Neural cell (in vitro differentiated cells): ENCODE data around the gene MGAT4A. TPM values are rescaled to one million over a fixed set of nuclear protein-coding genes. Genes with fewer than 3 reads are reported as not detected.

Experiments
- H2AFZ ChIP-seq: fragments of 200-600, 300-800 bp; sonication (generic), shearing (Covaris generic); 2 replicates; pipeline ENCODE4 v1.6.0; 2014; ENCODE audit warnings: low read depth, mild to moderate bottlenecking, antibody characterized with exemption, low read length, moderate library complexity
- H3F3A ChIP-seq: fragments of 200-600 bp; shearing (Covaris generic); 2 replicates; pipeline ENCODE4 v1.6.1; 2016; ENCODE audit warnings: mild to moderate bottlenecking, moderate library complexity, mixed read lengths, antibody characterized with exemption, low read length; ENCODE audit not compliant: insufficient read depth, poor library complexity, severe bottlenecking
- H3K27ac ChIP-seq: fragments of 200-600, 300-800 bp; sonication (generic), shearing (Covaris generic); 2 replicates; pipeline ENCODE4 v1.5.1; 2014; ENCODE audit warnings: mild to moderate bottlenecking, low read length, moderate library complexity
- H3K27me3 ChIP-seq: fragments of 300-800, 200-600 bp; sonication (generic), shearing (Covaris generic); 2 replicates; pipeline ENCODE4 v1.6.0; 2014; ENCODE audit warnings: mild to moderate bottlenecking, low read depth, low read length, moderate library complexity; ENCODE audit not compliant: insufficient read depth
- H3K36me3 ChIP-seq: fragments of 300-800, 200-600 bp; sonication (generic), shearing (Covaris generic); 2 replicates; pipeline ENCODE4 v1.5.1; 2014; ENCODE audit warnings: mild to moderate bottlenecking, antibody characterized with exemption, low read length, moderate library complexity; ENCODE audit not compliant: insufficient read depth
- H3K4me2 ChIP-seq: fragments of 300-800, 200-600 bp; sonication (generic), shearing (Covaris generic); 2 replicates; pipeline ENCODE4 v1.6.0; 2014; ENCODE audit warnings: mild to moderate bottlenecking, low read length
- H3K4me3 ChIP-seq: fragments of 300-800, 200-600 bp; sonication (generic), shearing (Covaris generic); 2 replicates; pipeline ENCODE4 v1.5.1; 2014; ENCODE audit warnings: mild to moderate bottlenecking, low read length, moderate library complexity
- H3K79me2 ChIP-seq: fragments of 200-600 bp; shearing (Covaris generic); replicated peaks from 2 replicates; pipeline ENCODE4 v1.6.0; 2014; ENCODE audit warnings: mild to moderate bottlenecking, low read length, moderate library complexity; ENCODE audit not compliant: insufficient read depth
- H3K9ac ChIP-seq: fragments of 300-800, 200-600 bp; sonication (generic), shearing (Covaris generic); 2 replicates; pipeline ENCODE4 v1.6.1; 2016; ENCODE audit warnings: mild to moderate bottlenecking, low read length, mixed read lengths
- H3K9me2 ChIP-seq: fragments of 200-600 bp; shearing (Covaris generic); 2 replicates; pipeline ENCODE4 v1.6.1; 2016; ENCODE audit warnings: mild to moderate bottlenecking, low read length, mixed read lengths; ENCODE audit not compliant: insufficient read depth
- H3K9me3 ChIP-seq: fragments of 200-600, 300-800 bp; sonication (generic), shearing (Covaris generic); 2 replicates; pipeline ENCODE4 v1.6.1; 2016; ENCODE audit warnings: mild to moderate bottlenecking, mixed run types, low read length, moderate library complexity, mixed read lengths
- H4K20me1 ChIP-seq: fragments of 200-600 bp; shearing (Covaris generic); 2 replicates; pipeline ENCODE4 v1.6.1; 2016; ENCODE audit warnings: mild to moderate bottlenecking, mixed run types; ENCODE audit not compliant: insufficient read depth
- CTCF ChIP-seq: fragments of 450-650 bp; IDR thresholded peaks from 2 replicates; pipeline ENCODE4 v1.5.1; 2014; ENCODE audit warnings: antibody characterized with exemption, mild to moderate bottlenecking, moderate library complexity; ENCODE audit not compliant: poor library complexity, severe bottlenecking
- EP300 ChIP-seq: fragments of 450-650 bp; conservative IDR thresholded peaks from 2 replicates; pipeline ENCODE4 v1.6.1; 2014; ENCODE audit warnings: antibody characterized with exemption, mild to moderate bottlenecking, moderate library complexity; ENCODE audit not compliant: poor library complexity, severe bottlenecking
- EZH2 ChIP-seq: fragments of 200-600, 300-800 bp; shearing (Covaris generic), sonication (generic); IDR thresholded peaks from 2 replicates; pipeline ENCODE4 v1.6.1; 2014; ENCODE audit warnings: antibody characterized with exemption, low read length, borderline replicate concordance, mild to moderate bottlenecking; ENCODE audit not compliant: insufficient read depth, poor library complexity, severe bottlenecking
- MXI1 ChIP-seq: fragments of 450-650 bp; conservative IDR thresholded peaks from 2 replicates; pipeline ENCODE4 v1.6.1; 2014; ENCODE audit warnings: antibody characterized with exemption, mild to moderate bottlenecking; ENCODE audit not compliant: poor library complexity, severe bottlenecking
- POLR2AphosphoS5 ChIP-seq: IDR thresholded peaks from 2 replicates; pipeline ENCODE4 v1.6.1; 2012
- RAD21 ChIP-seq: fragments of 450-650 bp; conservative IDR thresholded peaks from 2 replicates; pipeline ENCODE4 v1.6.1; 2014; ENCODE audit warnings: antibody characterized with exemption, mild to moderate bottlenecking, moderate library complexity
- REST ChIP-seq: IDR thresholded peaks from 2 replicates; pipeline ENCODE4 v1.6.1; 2012; ENCODE audit warnings: borderline replicate concordance
- SMC3 ChIP-seq: fragments of 450-650 bp; conservative IDR thresholded peaks from 2 replicates; pipeline ENCODE4 v1.6.1; 2014; ENCODE audit warnings: antibody characterized with exemption, mild to moderate bottlenecking, moderate library complexity; ENCODE audit not compliant: poor library complexity
- TAF1 ChIP-seq: IDR thresholded peaks from 2 replicates; pipeline ENCODE4 v1.6.1; 2012; ENCODE audit warnings: low read depth
- polyA plus RNA-seq: library from polyadenylated mRNA; depleted of rRNA; stranded (reverse); fragments of >200 nt; gene quantifications from 2 replicates; pipeline ENCODE4 v1.2.3, GENCODE V29; 2014

MGAT4A gene
- polyA plus RNA-seq, 1 donor from 2014 or later = 54.8 TPM

GRCh38 chr2:98775146-98775986 is 44.4 kb upstream of the MGAT4A start:
- Histone ChIP-seq H3K9me3 (no peaks in the 10 kb centered on the region), H3K9me2 (no peaks in the 10 kb centered on the region), H3K36me3 (no peaks in the 10 kb centered on the region), H3K27me3 (no peaks in the 10 kb centered on the region), H3K9ac (no peak overlapping the region), H3F3A (no peaks in the 10 kb centered on the region), H3K79me2 (no peaks in the 10 kb centered on the region), H2AFZ (no peak overlapping the region), H4K20me1 (no peaks in the 10 kb centered on the region), H3K27ac (no peak overlapping the region), H3K4me2 (no peak overlapping the region), H3K4me3 (no peak overlapping the region)
- no peak for TF ChIP-seq RAD21
- no peak for TF ChIP-seq EZH2
- no peak for TF ChIP-seq MXI1
- TF ChIP-seq EP300 = no peak
- TF ChIP-seq SMC3 = no peak
- no peak for TF ChIP-seq CTCF
- no peak for TF ChIP-seq POLR2AphosphoS5
- TF ChIP-seq TAF1 = no peak
- no peak for TF ChIP-seq REST

GRCh38 chr2:98773907-98774306 is 43.0 kb upstream of the MGAT4A start:
- Histone ChIP-seq H3K36me3 (no peaks in the 10 kb centered on the region), H2AFZ (no peak overlapping the region), H3K4me2 (no peak overlapping the region), H3K27ac (no peak overlapping the region), H3K9me2 (no peaks in the 10 kb centered on the region), H3K4me3 (no peak overlapping the region), H3F3A (no peaks in the 10 kb centered on the region), H3K79me2 (no peaks in the 10 kb centered on the region), H4K20me1 (no peaks in the 10 kb centered on the region), H3K9ac (no peak overlapping the region), H3K9me3 (no peaks in the 10 kb centered on the region), H3K27me3 (no peaks in the 10 kb centered on the region)
- TF ChIP-seq MXI1 = no peak
- no peak for TF ChIP-seq REST
